HL-60 (cell line): ENCODE measurements around the gene CENPE.

Experiments
- GABPA ChIP-seq: IDR thresholded peaks from 2 replicates; pipeline ENCODE4 v1.6.1; 2012; ENCODE audit warnings: low read depth
- POLR2AphosphoS5 ChIP-seq: IDR thresholded peaks from 2 replicates; pipeline ENCODE4 v1.6.1; 2012; ENCODE audit warnings: low read depth
- TF ChIP-seq, protein P1 (sequence below): IDR thresholded peaks from one replicate; pipeline ENCODE4 v1.5.1; 2011; ENCODE audit warnings: low read length, control low read depth, inconsistent platforms; ENCODE audit not compliant: insufficient read depth
- TF ChIP-seq, protein P2 (sequence below): IDR thresholded peaks from 2 replicates; pipeline ENCODE4 v1.6.1; 2012; ENCODE audit warnings: low read depth; ENCODE audit not compliant: insufficient replicate concordance

- TF ChIP-seq POLR2AphosphoS5 (no peak), GABPA (no peak)
- TF ChIP-seq, protein P1, sequence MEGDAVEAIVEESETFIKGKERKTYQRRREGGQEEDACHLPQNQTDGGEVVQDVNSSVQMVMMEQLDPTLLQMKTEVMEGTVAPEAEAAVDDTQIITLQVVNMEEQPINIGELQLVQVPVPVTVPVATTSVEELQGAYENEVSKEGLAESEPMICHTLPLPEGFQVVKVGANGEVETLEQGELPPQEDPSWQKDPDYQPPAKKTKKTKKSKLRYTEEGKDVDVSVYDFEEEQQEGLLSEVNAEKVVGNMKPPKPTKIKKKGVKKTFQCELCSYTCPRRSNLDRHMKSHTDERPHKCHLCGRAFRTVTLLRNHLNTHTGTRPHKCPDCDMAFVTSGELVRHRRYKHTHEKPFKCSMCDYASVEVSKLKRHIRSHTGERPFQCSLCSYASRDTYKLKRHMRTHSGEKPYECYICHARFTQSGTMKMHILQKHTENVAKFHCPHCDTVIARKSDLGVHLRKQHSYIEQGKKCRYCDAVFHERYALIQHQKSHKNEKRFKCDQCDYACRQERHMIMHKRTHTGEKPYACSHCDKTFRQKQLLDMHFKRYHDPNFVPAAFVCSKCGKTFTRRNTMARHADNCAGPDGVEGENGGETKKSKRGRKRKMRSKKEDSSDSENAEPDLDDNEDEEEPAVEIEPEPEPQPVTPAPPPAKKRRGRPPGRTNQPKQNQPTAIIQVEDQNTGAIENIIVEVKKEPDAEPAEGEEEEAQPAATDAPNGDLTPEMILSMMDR = no peak
- TF ChIP-seq, protein P2, sequence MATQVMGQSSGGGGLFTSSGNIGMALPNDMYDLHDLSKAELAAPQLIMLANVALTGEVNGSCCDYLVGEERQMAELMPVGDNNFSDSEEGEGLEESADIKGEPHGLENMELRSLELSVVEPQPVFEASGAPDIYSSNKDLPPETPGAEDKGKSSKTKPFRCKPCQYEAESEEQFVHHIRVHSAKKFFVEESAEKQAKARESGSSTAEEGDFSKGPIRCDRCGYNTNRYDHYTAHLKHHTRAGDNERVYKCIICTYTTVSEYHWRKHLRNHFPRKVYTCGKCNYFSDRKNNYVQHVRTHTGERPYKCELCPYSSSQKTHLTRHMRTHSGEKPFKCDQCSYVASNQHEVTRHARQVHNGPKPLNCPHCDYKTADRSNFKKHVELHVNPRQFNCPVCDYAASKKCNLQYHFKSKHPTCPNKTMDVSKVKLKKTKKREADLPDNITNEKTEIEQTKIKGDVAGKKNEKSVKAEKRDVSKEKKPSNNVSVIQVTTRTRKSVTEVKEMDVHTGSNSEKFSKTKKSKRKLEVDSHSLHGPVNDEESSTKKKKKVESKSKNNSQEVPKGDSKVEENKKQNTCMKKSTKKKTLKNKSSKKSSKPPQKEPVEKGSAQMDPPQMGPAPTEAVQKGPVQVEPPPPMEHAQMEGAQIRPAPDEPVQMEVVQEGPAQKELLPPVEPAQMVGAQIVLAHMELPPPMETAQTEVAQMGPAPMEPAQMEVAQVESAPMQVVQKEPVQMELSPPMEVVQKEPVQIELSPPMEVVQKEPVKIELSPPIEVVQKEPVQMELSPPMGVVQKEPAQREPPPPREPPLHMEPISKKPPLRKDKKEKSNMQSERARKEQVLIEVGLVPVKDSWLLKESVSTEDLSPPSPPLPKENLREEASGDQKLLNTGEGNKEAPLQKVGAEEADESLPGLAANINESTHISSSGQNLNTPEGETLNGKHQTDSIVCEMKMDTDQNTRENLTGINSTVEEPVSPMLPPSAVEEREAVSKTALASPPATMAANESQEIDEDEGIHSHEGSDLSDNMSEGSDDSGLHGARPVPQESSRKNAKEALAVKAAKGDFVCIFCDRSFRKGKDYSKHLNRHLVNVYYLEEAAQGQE = no peak
Observed at GRCh38 chr4:103118166-103118565, 80.0 kb downstream of the CENPE start.
